NCI-H446 (cell line): Measurements from ENCODE around the gene CATSPERE.

Source experiments
- DNase-seq, 2 experiments: peaks; one replicate each; lab custom pipeline; 2025; lab: John Stamatoyannopoulos, UW

Gene CATSPERE, protein sequence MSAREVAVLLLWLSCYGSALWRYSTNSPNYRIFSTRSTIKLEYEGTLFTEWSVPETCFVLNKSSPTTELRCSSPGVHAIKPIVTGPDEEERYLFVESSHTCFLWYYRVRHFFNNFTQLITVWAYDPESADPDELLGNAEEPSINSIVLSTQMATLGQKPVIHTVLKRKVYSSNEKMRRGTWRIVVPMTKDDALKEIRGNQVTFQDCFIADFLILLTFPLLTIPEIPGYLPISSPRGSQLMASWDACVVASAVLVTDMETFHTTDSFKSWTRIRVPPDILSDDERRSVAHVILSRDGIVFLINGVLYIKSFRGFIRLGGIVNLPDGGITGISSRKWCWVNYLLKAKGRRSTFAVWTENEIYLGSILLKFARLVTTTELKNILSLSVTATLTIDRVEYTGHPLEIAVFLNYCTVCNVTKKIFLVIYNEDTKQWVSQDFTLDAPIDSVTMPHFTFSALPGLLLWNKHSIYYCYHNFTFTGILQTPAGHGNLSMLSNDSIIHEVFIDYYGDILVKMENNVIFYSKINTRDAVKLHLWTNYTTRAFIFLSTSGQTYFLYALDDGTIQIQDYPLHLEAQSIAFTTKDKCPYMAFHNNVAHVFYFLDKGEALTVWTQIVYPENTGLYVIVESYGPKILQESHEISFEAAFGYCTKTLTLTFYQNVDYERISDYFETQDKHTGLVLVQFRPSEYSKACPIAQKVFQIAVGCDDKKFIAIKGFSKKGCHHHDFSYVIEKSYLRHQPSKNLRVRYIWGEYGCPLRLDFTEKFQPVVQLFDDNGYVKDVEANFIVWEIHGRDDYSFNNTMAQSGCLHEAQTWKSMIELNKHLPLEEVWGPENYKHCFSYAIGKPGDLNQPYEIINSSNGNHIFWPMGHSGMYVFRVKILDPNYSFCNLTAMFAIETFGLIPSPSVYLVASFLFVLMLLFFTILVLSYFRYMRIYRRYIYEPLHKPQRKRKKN

DNA sequence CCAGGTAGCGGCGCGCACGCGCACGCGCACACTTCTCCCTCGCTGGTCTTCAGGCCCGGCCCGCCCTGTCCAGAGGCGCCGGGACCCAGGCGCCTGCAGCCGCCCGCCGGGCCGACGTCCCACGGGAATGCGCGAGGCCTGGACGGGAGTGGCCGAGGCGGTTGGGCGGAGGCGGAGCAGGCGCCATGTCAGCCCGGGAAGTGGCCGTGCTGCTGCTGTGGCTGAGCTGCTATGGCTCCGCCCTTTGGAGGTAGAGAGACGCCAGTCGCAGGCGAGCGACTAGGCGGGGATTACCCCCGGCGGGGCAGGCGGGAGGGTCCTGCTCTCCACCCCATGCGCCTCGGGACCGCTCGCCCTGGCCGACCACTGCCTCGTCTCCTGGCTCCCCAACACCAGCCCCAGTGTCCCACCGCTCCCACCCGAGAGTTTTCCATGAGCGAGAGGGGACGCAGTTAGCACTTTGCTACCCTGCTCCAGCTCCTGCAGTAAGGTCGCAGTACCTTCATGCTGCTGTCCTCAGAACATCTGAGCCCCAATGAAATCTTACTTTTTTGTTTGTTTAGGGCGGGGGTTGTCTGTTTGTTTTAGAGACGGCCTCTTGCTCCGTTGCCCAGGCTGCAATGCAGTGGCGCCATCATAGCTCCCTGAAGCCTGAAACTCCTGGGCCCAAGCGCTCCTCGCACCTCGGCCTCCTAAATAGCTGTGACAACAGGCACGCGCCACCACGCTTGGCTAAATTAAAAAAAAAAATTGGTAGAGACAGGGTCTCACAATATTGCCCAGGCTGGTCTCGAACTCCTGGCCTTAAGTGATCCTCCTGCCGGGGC lies at the start of gene CATSPERE:
CATSPERE (plus strand) TSS at position 29 of the 827 bp plus-strand sequence; CDS start at position 186, 157 bp downstream.
- DNase-seq = peak in 1 of 2 experiments; percentile 65

DNA sequence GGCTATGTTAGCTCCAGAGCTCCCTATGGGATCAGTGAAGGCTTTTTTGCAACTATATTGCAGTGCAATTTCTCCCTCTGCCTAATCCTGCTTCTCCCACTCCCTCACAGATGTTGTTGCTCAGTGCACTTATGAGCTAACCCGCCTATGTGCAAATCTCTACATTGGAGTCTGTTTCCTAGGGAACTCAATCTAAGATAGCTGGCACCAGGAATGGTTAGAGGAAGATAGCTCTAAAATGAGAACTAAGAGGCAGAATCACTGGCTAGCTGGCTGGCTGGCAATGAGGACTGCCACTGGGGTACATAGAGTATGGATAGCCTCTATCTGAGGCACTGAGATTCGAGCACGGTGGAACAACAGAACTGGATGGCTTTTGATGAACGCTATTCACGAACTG lies 48.9 kb upstream of the CATSPERE start:
- DNase-seq = no peak

DNA sequence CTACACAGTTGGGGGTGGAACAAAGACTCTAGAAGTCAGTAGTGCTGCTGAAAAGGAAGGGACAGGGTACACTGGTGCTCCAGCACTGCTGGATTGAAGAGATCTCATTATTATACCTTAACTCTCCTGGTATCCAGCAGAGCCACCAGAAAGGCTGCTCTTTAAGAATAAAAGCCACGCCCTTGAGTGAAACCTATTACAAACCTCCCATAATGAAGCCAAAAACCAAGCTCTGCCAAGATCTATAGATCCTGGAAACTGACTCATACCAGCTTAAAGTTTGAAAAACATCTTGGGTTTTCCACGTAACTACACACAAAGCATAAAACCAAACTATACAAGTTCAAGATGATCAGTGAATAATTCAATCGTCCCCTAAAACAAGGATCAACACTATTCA lies 47.3 kb upstream of the CATSPERE start:
- no peak for DNase-seq

DNA sequence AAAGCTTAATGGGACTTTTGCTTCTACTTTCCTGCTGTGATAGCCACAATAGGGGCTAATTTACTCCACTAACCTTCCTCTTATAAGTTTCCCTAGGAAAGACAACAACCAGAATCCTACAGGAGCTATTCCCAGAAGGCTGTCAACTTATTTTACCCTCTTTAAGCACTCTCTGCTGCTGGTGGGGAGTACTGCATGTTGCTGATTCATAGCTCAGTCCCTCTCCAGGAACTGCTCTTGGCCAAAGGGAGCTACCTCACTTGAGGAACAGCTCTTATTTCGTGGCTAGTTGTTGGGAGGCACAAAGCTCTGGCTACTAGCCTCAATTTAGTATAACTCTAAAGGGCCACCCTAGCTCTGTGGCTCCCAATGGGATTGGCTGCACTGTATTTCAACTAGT lies 46.5 kb upstream of the CATSPERE start:
- no peak for DNase-seq

DNA sequence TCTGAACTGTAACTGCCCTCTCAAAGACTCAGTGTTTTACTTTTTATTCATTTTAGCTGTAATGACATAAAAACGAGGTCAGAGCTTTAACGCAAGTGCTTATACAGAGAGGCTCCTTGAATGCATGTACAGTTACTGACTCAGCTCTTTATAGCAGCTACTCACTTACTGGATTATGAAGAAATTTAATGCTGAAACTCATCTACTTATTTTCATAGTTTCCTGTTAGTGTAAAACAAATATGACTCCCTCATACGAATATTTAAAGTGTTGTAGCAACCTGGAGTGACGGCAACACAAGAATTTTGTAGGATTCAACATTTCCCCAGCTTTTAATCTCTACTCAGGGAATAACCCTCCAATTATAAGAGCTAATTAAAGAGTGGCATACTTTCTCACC lies 42.0 kb upstream of the CATSPERE start:
- no peak for DNase-seq

DNA sequence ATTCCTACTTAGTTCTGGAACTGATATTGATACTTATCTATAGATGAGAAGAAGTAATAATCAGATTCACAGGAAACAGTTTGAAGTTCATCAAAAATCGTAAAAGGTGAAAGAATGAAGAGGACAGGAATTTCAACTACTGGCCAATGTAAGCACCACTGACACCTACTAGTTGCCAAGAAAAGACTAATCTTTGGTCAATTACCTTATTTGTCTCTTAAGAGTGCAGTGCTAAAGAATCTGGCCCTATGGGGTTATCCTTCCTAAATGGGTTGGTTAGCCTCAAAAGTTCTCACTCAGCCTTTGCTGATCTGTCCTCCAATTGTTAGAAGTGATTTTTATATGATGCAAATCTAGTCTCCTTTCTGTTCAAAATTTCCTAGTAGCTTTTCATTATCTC lies 38.9 kb upstream of the CATSPERE start:
- no peak for DNase-seq

DNA sequence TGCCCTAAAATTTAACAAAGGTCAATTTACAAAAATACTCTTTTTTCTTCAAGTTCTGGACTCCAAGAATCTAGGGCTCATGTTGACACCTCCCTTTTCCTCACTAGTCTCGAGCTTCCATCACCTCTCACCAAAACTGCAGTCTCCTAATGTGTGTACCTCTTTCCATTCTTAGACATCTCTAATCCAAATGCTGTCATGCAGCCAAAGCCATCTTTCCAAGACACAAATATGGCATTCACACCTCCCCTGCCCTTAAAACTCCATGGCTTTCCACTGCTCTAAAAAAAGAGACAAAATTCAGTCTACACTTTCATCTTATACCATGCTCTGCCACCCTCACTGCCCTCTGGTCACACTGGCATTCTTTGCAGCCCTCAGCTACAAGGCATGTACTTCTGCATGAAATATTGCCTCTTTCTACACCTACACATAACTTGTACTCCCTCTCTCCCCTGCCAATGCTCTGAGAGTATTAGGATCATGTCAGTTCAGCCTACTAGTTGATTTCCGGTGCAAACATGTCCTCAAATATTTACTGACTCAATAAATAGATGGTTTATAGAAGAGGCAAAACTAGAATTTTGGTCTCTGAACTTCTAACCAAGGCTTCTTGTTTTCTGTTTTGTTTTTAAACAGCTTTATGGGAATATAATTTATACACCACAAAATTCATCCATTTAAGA lies 36.3 kb upstream of the CATSPERE start:
- DNase-seq = no peak

DNA sequence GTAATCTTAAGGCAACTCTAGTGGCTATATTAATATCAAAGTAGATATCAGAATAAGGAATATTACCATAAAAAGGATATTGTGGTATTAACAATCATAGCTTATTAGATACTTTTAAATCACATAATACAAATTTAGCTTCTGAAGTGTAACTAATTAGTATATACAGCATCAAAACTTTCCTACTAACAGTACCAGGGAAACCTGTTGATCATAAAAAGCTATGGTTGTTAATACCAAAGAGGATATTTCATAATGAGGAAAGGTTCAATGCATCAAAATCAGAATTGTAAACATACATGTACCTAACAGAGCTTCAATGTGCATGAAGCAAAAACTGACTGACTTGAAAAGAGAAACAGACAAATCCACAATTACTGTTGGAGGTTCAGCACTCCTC lies 33.4 kb upstream of the CATSPERE start:
- DNase-seq = no peak

DNA sequence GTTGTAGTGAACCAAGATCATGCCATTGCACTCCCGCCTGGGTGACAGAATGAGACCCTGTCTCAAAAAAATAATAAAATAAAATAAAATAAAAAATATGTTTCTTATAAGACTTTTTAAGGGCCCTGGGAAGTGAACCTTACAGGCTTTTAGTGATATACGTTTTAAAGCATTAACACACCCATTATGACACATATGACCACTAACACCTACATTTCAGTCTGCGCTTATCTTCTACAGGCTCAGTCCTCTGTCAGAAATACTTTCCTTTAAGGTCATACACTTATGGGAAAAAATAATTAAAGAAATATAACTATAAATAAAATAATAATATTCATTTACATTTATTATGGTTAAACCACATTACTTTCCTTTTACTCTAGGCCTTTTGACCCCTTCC lies 31.3 kb upstream of the CATSPERE start:
- no peak for DNase-seq

DNA sequence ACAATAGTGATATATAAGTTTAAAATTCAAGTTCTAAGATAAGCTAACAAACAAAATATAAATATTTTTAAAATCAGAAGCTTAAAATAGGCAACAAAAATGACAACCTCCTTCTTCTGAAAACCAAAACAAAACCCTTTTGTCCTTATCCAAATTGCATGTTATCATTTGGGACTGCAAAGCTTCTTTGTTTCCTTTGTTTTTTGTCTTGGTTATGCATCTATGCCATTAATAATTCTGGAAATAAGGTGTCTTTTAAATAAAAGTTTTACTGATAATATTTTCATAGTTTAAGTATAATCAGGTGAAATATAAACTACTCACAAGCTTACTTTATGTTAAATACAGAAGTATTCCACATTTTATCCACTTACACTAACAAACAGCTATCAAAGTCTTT lies 29.9 kb upstream of the CATSPERE start:
- DNase-seq = no peak

DNA sequence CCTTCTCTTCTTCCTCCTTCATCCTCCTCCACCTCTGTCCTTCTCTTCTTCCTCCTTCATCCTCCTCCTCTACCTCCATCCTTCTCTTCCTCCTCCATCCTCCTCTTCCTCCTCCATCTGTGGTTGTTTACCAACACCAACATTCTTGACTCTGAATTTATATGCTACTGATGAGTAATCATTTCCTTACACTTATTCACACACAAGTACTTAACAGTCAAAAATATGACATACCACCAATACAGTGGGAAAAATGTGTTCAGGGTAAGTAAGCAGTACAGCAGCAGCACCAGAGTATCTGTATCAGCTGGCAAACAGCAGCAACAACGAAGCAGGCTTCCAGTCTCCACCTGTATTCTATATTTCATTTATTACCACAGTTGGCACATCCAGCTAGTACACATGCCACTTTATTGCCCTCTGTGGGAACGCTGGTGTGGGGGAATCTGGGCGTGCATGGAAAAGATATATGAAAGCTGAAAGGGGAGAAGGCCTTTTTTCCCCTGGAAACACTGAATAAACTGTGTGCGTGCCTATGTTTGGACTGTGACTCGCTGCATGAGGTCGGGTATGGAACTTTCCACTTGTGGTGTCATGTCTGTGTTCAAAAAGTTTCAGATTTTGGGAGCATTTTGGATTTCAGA lies 25.4 kb upstream of the CATSPERE start:
- DNase-seq = no peak

DNA sequence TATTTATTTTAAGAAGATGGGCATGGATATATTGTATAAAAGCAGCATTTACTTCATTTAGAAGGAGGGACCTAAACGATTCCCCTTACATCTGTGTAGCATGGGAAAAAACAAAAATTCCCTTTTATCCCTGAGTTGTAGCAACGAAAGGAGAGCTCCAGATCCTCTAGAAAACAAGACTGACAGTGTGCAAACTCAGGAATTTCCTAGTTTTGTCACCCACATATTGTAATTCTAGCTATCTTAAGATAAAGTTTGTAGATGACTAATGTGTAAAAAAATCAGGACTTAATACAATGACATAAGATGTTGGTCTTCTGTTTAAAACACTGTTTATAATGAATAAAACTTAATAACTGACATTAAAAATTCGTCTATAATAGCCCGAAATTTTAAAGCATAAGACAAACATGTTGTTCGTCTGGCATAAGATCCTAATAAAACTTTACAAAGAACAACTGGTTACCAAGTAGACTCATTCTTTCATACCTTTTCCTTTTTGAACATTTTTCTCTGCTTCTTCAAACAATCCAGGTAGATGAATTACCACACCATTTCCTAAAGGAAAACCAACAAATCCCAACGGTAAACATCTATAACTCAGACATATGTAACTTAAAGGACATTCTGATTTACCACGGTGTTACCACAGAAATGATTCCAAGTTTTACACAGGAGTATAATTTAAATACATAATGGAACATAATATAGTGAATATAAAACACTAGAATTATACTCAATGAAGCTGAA lies 24.6 kb upstream of the CATSPERE start:
- no peak for DNase-seq

DNA sequence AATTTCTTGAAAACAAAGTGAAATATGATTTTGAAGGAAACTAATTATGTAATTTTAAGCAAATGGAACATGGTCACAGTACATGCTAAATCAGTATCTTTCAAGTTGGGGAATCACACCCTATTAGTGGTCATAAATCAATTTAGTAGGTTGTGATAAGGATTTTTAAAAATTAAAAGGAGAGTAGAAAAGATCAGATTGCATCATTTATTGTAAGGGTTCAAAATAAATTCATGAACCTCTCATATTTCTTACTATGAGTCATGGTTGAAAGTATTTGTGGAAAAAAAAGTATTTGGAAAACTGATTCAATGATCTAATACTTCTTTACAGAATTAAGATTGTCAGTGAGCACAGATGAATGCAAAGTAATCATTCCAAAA lies 24.0 kb upstream of the CATSPERE start:
- no peak for DNase-seq

DNA sequence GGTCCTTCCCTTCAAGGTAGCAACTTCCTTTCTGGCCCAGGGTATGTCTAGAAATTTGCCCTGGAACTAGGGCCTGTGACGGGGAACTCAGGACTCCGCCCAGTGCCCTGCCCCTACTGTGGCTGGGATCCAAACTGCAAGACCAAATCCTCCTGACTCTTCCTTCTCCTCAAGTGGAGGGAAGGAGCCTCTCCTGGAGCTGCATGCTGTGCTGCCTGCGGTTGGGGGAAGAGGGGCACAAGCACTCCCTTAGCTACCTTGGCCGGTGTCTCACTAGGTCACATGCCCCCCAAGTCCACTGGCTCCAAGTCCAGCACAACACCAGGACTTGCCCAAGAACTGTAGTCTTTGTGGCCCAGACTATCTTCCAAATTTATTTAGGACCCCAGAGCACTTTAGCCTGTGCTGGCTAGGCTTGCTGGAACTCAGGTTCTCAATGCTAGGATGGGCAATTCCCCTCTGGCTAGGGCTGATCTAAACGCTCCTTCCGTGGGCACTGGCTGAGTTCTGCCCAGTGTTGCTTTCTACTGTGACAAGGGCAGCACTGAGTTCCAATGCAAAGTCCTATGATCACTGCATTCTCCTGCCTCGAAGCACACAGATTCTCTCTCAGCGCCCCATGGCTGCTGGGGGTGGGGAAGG lies 21.6 kb upstream of the CATSPERE start:
- DNase-seq = no peak

DNA sequence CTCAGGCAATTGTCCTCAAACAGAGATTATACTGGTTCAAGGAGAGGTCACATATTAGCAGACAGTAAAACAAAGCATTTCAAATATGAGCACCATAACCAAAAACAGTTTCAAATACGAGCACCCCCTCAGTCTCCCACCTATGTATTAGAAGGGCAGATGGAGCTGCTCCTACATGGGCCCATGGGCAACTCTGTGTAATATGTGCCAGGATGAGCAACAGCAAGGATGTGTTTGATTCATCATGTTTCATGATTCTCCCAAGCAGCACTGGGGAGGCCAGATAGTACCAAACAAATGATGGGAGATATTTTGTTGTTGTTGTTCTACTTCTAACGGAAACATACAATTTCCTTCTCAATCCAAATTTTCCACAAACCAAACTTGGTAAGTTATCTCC lies 18.2 kb upstream of the CATSPERE start:
- no peak for DNase-seq

DNA sequence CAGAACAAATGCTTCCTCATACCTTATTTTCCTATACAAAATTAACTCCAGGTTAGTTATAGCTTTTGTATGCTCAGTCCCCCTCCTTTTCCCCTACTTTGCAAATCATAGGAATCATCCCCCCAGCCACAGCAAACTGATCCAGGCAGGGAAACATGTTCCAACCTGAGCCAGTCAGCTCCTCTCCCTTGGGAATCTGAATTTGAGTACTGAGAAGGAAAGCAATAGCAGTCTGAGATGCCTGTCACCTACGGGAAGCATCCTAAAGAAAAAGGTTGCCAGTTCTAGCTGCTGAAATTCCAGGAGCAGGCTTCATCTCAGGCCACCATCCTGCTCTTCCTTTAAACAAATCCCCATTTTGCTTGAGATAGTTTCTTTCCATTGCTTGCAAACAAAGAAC lies 16.2 kb upstream of the CATSPERE start:
- peak in 1 of 2 experiments; percentile 23 for DNase-seq

DNA sequence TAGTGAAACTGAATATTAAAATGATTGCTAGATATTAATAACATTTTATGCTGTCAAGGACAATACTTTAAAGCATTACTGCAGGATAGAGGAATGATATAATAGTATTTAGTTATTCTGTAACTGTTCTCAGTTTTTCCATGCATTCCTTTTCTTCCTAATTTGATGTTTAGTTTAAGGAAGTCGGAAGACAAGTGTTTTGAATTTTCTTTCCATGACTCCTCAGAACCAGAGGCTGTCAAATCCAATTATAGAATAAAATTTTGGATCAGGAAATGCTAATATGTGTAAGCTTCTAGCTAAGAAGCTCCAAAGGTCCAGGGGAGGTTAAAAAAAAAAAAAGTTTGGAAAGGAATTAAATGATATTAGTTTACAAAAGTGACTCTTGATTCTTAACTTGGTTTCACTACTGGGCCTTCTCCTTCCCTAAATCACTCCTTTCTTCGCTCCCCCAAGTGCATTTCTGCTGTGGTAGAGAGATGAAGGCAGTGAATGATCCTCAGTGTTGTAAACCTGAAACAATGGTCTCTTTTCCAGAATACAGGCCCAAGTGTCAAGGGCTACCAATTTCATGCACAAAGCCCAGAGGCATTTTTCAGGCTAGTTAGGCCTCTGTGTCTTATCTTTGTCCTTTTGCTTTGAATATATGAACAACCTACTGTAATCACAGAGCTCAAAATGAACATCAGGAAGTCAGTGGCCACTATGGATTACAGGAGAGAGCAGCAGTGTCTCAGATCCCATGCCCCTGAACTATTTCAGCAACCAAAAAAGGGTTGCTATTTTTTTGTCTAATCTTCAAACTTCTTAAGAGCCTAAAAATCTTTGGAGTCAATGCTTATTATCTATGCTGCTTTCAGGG lies 15.5 kb upstream of the CATSPERE start:
- no peak for DNase-seq

DNA sequence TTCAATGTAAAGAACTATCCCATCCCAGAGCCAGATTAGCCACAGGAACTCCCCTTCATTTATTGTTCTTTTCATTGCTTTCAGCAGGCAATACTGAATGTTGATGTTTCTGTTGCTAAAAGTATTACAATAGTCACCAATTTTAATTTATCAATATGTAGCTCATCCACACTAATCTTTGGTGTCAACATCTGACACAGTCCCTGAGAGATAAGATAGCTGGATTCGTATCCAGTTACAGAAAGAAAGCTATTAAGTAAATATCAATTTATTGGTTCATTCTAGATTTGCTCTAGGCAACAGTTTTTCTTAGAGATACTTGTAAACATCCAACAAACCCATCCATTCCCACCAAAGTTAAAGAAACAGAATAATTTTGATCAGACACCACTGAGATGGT lies 14.0 kb upstream of the CATSPERE start:
- no peak for DNase-seq

DNA sequence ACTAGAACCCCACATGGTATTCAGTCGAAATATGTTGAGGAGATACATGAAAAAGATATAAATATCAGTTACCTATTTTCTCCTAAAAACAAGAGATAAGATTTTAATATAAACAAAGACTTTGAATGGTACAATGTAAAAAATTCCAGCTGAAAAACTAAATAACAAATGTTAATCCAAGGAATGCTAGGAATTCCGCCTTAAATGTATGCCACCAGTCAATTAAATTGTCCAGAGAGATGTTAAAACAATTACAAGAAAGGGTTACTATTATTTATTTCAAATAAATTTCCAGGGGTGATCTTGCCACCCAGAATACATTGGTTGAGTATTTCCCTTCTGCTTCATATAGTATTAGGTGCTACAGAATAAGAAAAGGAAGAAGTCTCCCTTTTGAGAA lies 13.5 kb upstream of the CATSPERE start:
- DNase-seq = no peak
